ENCODE data around the gene AFG1L.
"Not testable (repeated sequence)": the region's sequence is repeated elsewhere in the genome, so short reads cannot be mapped to it uniquely, and the experiment has no call there.

The AFG1L gene

DNA sequence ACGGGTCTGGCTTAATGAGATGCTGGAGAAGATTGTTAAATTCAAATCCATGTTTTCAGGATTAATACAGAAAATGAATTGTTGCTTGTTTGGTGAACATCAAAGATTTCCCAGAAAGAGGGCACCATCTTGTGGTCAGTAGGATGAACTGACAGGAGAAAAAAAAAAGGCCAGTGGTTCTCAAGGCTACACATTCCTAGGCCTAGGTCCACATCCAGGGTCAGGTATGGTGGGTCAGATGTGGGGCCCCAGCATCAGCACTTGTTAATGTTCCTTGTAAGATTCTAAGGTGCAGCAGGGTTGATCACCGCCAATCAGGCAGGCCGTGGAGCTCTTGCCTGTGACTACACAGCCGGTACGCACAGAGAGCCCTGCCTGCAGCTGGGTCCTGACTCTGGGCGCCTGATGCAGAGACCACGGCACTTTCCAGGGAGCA lies 231.9 kb downstream of the AFG1L start:
- no peak for DNase-seq

- DNase-seq: no peak
Observed at GRCh38 chr6:108528878-108529277, 234.0 kb downstream of the AFG1L start.

DNA sequence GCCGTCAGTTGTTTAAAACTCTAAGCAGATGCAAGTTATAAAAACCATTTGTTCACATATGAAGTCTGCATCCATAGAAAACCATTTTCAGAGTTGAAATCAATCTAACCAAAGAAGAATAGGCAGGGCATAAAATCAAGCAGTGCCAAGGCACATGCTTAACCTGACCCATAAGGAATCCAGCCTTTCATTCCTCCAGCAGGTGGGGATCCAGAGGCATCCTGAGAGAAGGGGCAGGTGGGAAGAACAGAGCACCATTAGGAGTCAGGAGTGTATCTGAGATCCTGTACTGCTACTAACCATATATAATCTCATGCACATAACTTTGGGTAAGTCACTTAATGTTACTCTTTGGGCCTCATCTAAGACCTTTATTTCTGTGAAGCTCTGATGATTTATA lies 236.5 kb downstream of the AFG1L start:
- DNase-seq: no peak

- DNase-seq: no peak
Observed at GRCh38 chr6:108535114-108535742, 240.4 kb downstream of the AFG1L start.

GRCh38 chr6:108535920-108536535 lies 241.2 kb downstream of the AFG1L start:
- not testable (repeated sequence) for DNase-seq

DNA sequence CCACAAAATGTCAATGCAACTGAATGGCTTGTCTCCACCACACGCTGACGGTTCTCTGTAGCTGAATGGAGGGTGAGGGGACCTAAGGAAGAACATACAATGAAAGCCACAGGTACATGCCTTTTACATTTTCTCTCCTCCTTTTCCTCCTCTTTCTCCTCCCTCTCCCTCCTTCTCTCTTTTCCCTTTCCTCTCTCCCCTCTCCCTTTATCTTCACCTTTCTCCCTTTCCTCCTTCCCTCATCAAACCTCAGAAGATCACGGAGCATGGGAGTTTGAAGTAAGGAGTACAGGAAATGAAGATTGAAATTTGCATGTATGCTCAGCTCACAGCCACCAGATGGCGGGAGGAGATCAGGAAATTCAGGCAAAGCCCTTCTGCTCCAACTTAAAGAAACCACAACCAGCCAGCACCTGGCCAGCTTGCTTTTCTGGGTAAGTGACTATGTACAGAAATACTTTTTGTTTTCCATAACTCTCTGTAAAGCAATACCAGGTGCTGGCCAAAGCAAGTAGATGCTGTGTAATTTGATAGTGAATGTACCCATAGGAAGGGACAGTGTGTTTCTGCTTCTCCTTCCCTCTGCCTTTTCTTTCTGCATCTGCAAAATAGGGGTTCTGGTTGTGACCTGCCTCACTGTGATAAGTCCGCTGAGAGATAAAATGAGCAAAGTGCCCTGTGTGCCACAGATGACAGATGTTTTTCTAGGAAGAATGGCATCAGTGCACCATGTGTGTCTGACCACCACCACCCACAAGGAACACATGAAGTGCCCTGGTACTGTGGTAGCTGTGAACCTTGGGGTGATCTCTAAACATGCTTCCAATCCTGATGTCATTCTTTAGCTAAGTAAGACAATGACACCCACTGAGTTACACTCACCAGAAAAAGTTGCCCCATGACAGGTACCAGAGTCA lies 247.2 kb downstream of the AFG1L start:
- DNase-seq: peak; percentile 85

- DNase-seq: no peak
Observed at GRCh38 chr6:108543175-108543940, 248.5 kb downstream of the AFG1L start.

DNA sequence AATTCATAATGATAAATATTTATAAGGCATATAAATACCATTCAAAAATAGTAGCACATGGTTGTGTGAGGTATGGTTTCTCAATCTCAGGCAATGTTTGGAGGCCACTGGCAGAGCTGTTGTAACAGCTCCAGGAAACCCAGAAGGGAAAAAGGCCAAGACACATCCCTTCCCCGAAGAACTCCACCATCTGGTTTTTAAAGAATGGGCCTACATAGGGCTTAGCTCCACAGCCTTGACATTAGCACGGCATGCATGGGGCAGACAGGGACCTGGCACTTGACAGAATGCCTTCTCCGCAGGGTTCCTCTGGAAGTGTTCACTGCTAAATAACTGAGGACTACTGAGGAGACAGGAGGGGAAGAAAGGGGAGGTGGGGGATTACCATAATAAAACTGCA lies 249.8 kb downstream of the AFG1L start:
- DNase-seq: no peak

- DNase-seq: no peak
Observed at GRCh38 chr6:108546079-108547049, 251.5 kb downstream of the AFG1L start.

DNA sequence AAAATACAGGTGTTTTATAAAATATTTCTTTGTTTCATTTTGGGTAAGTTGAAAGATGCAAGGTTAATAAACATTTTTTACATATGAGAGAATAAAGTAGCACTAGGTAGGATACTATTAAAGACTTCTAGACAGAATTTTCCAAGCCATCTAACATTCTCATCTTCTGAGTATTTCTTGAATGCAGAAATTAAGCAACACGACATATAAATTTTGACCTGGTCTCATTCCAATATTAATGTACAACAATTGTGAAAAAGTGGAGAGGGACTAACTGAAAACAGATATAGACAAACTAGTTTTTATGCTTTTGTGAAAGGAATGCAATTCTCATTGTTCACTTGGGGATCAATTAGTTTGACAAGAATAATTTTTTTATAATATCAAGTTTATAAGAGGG lies 254.4 kb downstream of the AFG1L start:
- DNase-seq: no peak

GRCh38 chr6:108549741-108550140 lies 254.9 kb downstream of the AFG1L start:
- no peak for DNase-seq

DNA sequence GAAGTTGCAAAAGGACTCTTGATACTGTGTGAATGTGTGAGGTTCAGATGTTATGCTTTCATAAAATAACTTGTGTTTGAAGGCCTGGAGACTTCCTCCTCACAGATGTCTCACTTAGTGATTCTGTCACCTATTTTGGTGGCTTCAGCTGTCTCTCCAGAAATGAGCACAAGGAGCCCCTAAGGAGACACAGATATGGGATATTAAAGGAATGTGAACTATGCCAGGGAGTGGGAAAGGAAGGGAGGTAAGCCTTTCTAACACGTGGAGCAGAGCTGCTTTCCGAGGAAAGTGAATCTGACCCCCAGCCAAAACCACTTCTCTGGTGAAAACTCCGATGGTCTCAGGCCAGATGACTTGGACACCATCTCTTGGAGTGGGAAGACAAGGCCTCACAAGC lies 255.4 kb downstream of the AFG1L start:
- no peak for DNase-seq

GRCh38 chr6:108555399-108556052 lies 260.7 kb downstream of the AFG1L start:
- DNase-seq: no peak

- DNase-seq: no peak
Observed at GRCh38 chr6:108556250-108556649, 261.4 kb downstream of the AFG1L start.

- no peak for DNase-seq
Observed at GRCh38 chr6:108556866-108557493, 262.1 kb downstream of the AFG1L start.

GRCh38 chr6:108557494-108558371 lies 262.9 kb downstream of the AFG1L start:
- DNase-seq: no peak

DNA sequence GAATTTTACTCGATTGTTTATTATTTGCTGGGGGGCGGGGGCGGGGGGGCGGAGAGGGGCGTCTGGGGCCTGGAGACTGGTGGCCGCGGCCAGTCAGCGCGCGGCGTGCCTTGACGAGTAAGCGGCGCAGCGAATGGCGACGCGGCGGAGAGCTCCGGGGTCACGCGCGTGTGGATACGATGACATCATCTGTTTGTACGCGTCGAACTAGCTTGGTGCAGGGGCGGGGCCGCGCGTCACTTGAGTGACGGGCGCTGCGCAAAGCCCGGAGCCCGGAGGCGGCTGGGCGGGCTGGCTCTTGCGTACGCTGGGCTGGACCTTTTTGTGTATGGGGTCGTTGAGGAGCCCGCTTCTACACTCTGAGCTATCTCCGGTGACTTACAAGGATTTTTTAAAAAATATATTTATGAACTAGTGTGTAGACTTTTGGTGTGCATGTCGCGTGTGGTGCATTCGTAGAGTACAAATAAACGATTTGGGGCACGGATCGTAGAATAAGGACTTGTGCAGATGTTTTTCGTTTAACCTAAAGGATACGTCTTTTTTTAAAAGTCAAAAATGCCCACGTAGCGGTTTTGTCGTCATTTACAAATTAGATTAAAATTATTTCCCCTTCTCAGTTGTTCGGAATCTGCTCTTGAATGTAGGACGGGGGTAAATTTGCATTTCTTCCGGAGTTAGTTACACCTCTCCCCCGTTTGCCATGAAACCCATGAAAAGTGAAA lies 263.7 kb downstream of the AFG1L start:
- DNase-seq: peak; percentile 98

DNA sequence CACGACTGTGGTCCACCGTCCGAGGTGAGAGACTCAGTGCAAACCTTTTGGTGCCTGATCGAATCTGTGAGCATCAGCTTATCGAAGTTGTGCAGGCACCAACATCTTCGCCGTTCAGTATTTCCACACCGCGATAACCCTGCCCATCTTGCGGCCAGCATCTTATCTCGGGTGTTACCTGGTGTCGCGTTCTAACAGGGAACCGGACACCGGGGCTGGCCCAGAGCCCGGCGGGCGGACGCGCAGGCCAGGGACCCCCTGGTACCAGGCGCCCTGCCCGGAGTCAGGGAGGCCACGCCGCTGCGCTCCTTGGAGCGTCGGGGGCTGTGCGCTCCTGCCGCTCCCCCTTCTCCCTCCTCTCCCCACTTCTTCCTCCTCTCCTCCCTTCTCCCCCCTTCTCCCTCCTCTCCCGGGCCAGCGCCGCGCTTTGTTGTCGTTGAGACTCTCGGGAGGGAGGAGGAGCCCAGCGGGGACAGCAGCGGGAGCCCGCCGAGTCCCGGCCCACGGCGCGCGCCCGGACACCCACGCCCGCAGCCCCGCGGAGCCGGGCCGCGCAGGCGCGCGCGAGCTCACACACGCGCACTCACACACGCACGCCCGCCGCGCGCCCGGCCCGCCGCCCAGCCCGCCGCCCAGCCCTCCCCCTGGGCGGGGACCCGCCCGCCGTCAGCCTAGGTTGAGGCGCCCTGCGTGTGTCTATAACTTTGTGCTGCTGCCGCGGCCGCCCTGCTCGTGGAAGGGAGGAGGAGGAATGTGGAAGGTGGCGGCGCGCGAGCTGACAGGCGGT lies 264.4 kb downstream of the AFG1L start:
- peak; percentile 94 for DNase-seq

All from right forelimb (tissue), 1 donor.